Activated gamma-delta T cell treated with Interleukin-2 at 50 U/mL for 16 hours (primary cell): ENCODE data around the gene CNPY4.
A peak's percentile ranks its signal among the peaks of the same experiment; 100 is the strongest.

Source experiments
- DNase-seq: peaks from one replicate; pipeline ENCODE4 v3.0.0-alpha.2; 2020

Gene CNPY4

GRCh38 chr7:100170101-100170897 lies 50.9 kb downstream of the CNPY4 start:
- DNase-seq, result no peak

GRCh38 chr7:100171087-100171681 lies 51.8 kb downstream of the CNPY4 start:
- peak; percentile 29 for DNase-seq

- no peak for DNase-seq
These were observed 52.4 kb downstream of the CNPY4 start for GRCh38 chr7:100171840-100172239.

GRCh38 chr7:100173806-100174495 lies 54.5 kb downstream of the CNPY4 start:
- DNase-seq, result no peak

- no peak for DNase-seq
These were observed 55.1 kb downstream of the CNPY4 start for GRCh38 chr7:100174582-100174981.
